Stomach (tissue), 4 donors: Measurements from ENCODE around the gene MRPL58.

Experiments used
- CTCF ChIP-seq, 7 experiments: fragments of 450-650 bp in 4 of 7; fragments of 200-600 bp in 3 of 7; sonication (generic) in 3 of 7; IDR thresholded peaks; one replicate each; pipeline ENCODE4 v1.5.1; 2016 to 2019; ENCODE audit warnings: antibody characterized with exemption in 7 of 7, control low read depth in 2 of 7, mild to moderate bottlenecking in 1 of 7
- EP300 ChIP-seq: sonication (generic); formaldehyde crosslinking; IDR thresholded peaks from one replicate; pipeline ENCODE4 v1.6.1; 2017; ENCODE audit warnings: antibody characterized with exemption

- TF ChIP-seq CTCF (IDR thresholded peaks at IDR 0.05) (no peak), EP300 (no peak)
These were observed 13.7 kb upstream of the MRPL58 start for GRCh38 chr17:74998783-74999182.
